ENCODE data around the gene PLEKHD1. TPM values are rescaled to one million over a fixed set of nuclear protein-coding genes. Genes with fewer than 3 reads are reported as not detected.

Gene PLEKHD1
- total RNA-seq, 1 donor from 2014 or later = 0.14 TPM

DNA sequence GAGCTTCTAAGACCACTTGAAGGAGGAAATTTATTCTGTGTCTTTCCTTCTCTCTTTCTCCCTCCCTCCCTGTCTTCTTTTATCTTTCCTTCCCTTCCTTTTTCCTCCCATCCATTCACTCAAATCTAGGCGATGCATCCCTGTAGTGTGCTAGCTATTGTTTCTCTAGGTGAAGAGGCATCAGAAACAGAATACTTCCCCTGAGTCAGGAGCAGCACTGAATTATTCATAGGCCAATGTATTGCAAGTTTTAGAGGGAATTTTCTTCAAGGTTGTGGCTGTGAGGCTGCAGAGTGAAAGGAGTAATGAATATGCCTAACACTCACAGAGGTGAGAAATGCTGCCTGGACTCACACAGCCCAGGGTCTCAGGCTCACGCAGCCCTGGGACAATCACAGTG, 67.0 kb downstream of the PLEKHD1 start:
- Mint-ChIP-seq H3K36me3 (ENCODE audit: low read depth) (no peaks in the 10 kb centered on the region), H3K27ac (ENCODE audit: unreplicated experiment) (no peak overlapping the region), H3K9me3 (peaks cover 3% of the 10 kb centered on the region), H3K4me1 (peaks cover 16% of the 10 kb centered on the region), H3K4me3 (no peak overlapping the region), H3K27me3 (ENCODE audit: low read depth) (peaks cover 3% of the 10 kb centered on the region)
- no peak for DNase-seq (ENCODE audit: low read depth, low spot score)
- TF ChIP-seq CTCF (conservative IDR thresholded peaks at IDR 0.05) = no peak

GRCh38 chr14:69553252-69553651, 68.7 kb downstream of the PLEKHD1 start:
- no peak for TF ChIP-seq CTCF (conservative IDR thresholded peaks at IDR 0.05)
- Mint-ChIP-seq H3K36me3 (ENCODE audit: low read depth) (no peaks in the 10 kb centered on the region), H3K27me3 (ENCODE audit: low read depth) (peaks cover 3% of the 10 kb centered on the region), H3K27ac (ENCODE audit: unreplicated experiment) (no peak overlapping the region), H3K4me3 (no peak overlapping the region), H3K9me3 (peaks cover 3% of the 10 kb centered on the region), H3K4me1 (peaks cover 11% of the 10 kb centered on the region)
- no peak for DNase-seq (ENCODE audit: low read depth, low spot score)

GRCh38 chr14:69554500-69554899, 70.0 kb downstream of the PLEKHD1 start:
- H3K27ac Mint-ChIP-seq (ENCODE audit: unreplicated experiment) = no peak overlapping the region
- H3K9me3 Mint-ChIP-seq = peaks cover 3% of the 10 kb centered on the region
- H3K4me3 Mint-ChIP-seq = no peak overlapping the region
- H3K4me1 Mint-ChIP-seq = peaks cover 20% of the 10 kb centered on the region
- no peak for DNase-seq (ENCODE audit: low read depth, low spot score)
- no peak for TF ChIP-seq CTCF (conservative IDR thresholded peaks at IDR 0.05)
- peaks cover 3% of the 10 kb centered on the region for H3K27me3 Mint-ChIP-seq (ENCODE audit: low read depth)
- H3K36me3 Mint-ChIP-seq (ENCODE audit: low read depth) = no peaks in the 10 kb centered on the region

DNA sequence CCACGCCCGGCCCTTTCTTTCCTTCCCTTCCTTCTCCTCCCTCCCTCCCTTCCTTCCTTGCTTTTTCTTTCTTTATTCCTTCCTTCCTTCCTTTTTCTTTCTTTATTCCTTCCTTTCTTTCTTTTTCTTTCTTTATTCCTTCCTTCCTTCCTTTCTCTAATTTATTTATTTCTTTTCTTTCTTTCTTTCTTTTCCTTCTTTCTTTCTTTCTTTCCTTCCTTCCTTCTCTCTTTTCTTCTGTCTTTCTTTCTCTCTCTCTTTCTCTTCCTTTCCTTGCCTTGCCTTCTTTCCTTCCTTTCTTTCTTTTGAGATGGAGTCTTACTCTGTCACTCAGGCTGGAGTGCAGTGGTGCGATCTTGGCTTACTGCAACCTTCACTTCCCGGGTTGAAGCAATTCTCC, 74.2 kb downstream of the PLEKHD1 start:
- no peak for DNase-seq (ENCODE audit: low read depth, low spot score)
- H3K36me3 Mint-ChIP-seq (ENCODE audit: low read depth) = no peaks in the 10 kb centered on the region
- peaks cover 29% of the 10 kb centered on the region for H3K4me1 Mint-ChIP-seq
- TF ChIP-seq CTCF (conservative IDR thresholded peaks at IDR 0.05) = no peak
- no peaks in the 10 kb centered on the region for H3K9me3 Mint-ChIP-seq
- no peak overlapping the region for H3K27ac Mint-ChIP-seq (ENCODE audit: unreplicated experiment)
- peaks cover 4% of the 10 kb centered on the region for H3K27me3 Mint-ChIP-seq (ENCODE audit: low read depth)
- H3K4me3 Mint-ChIP-seq = no peak overlapping the region

- Mint-ChIP-seq H3K36me3 (ENCODE audit: low read depth) (no peaks in the 10 kb centered on the region), H3K4me1 (peaks cover 29% of the 10 kb centered on the region), H3K9me3 (no peaks in the 10 kb centered on the region), H3K27ac (ENCODE audit: unreplicated experiment) (peak overlapping the region; percentile 93), H3K27me3 (ENCODE audit: low read depth) (peaks cover 5% of the 10 kb centered on the region), H3K4me3 (peak overlapping the region; percentile 59)
- no peak for TF ChIP-seq CTCF (conservative IDR thresholded peaks at IDR 0.05)
- peak; percentile 52 for DNase-seq (ENCODE audit: low read depth, low spot score)
Observed at GRCh38 chr14:69559581-69560011, 75.1 kb downstream of the PLEKHD1 start.

DNA sequence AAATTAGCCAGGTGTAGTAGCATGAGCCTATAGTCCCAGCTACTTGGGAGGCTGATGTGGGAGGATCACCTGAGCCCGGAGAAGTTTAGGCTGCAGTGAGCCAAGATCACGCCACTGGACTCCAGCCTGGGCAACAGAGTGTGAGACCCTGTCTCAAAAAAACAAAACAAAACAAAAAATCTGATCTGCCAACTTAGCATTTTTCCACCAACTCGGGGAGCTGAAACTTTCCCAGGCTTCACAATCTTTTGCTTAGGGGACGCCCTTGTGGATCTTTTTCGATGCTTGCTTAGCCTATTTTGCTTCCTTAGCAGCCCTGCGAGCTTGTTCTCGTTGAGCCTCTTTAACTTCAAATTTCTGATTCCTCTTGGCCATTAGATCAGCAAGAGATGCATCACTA, 76.3 kb downstream of the PLEKHD1 start:
- no peak for DNase-seq (ENCODE audit: low read depth, low spot score)
- Mint-ChIP-seq H3K27ac (ENCODE audit: unreplicated experiment) (no peak overlapping the region), H3K9me3 (no peaks in the 10 kb centered on the region), H3K27me3 (ENCODE audit: low read depth) (peaks cover 13% of the 10 kb centered on the region), H3K36me3 (ENCODE audit: low read depth) (no peaks in the 10 kb centered on the region), H3K4me1 (peaks cover 29% of the 10 kb centered on the region), H3K4me3 (no peak overlapping the region)
- no peak for TF ChIP-seq CTCF (conservative IDR thresholded peaks at IDR 0.05)
